ENCODE measurements around the gene MMADHC. TPM values are rescaled to one million over a fixed set of nuclear protein-coding genes. Genes with fewer than 3 reads are reported as not detected.

MMADHC gene
- total and polyA plus RNA-seq, 4 donors, result 67.8 to 97.5 (median 88.0) TPM

- Histone ChIP-seq H3K4me1 (ENCODE audit: control insufficient read depth in 4 of 4, insufficient read depth in 4 of 4, low read length in 3 of 4) (peaks cover under 1 to 24% (median 16%) of the 10 kb centered on the region in 4 donors), H3K27ac (ENCODE audit: low read depth in 1 of 2, low read length in 2 of 2) (no peak overlapping the region), H3K9ac (ENCODE audit: low read depth in 1 of 2, low read length in 2 of 2) (no peak overlapping the region), H3K9me3 (ENCODE audit: control insufficient read depth in 4 of 4, low read length in 3 of 4) (no peaks in the 10 kb centered on the region), H3K4me3 (ENCODE audit: low read depth in 1 of 3, low read length in 3 of 3) (no peak overlapping the region), H3K36me3 (ENCODE audit: control insufficient read depth in 4 of 4, insufficient read depth in 3 of 4, low read depth in 1 of 4, low read length in 3 of 4) (peaks cover 2 to 68% (median 40%) of the 10 kb centered on the region in 4 donors), H3K27me3 (ENCODE audit: control insufficient read depth in 4 of 4, insufficient read depth in 4 of 4, low read length in 3 of 4) (no peaks in the 10 kb centered on the region)
- DNase-seq (ENCODE audit: low spot score), result no peak
- 90% methylated on average over 6 of the region's 6 CpGs for WGBS
- TF ChIP-seq REST (IDR thresholded peaks at IDR 0.05), result no peak
- no peak for TF ChIP-seq HNF4G (IDR thresholded peaks at IDR 0.05)
- TF ChIP-seq FOXA1 (IDR thresholded peaks at IDR 0.05), result no peak
- no peak for TF ChIP-seq SP1 (IDR thresholded peaks at IDR 0.05)
- TF ChIP-seq, protein P1, sequence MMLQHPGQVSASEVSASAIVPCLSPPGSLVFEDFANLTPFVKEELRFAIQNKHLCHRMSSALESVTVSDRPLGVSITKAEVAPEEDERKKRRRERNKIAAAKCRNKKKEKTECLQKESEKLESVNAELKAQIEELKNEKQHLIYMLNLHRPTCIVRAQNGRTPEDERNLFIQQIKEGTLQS (IDR thresholded peaks at IDR 0.05), result no peak
- no peak for TF ChIP-seq FOXA2 (IDR thresholded peaks at IDR 0.05)
- TF ChIP-seq NR2F2 (IDR thresholded peaks at IDR 0.05), result no peak
These were observed 15.2 kb downstream of the MMADHC start for GRCh38 chr2:149572102-149572953.

- WGBS, result 34% methylated on average over 3 of the region's 3 CpGs
These were observed 19.4 kb downstream of the MMADHC start for GRCh38 chr2:149568138-149568537.

More at GRCh38 chr2:149568138-149568537, 19.4 kb downstream of the MMADHC start:
- Histone ChIP-seq H3K4me1 (ENCODE audit: control insufficient read depth in 4 of 4, insufficient read depth in 4 of 4, low read length in 3 of 4) (peaks cover 0 to 18% (median 8%) of the 10 kb centered on the region in 4 donors), H3K27ac (ENCODE audit: low read depth in 1 of 2, low read length in 2 of 2) (peak overlapping the region; percentile 35 to 54), H3K36me3 (ENCODE audit: control insufficient read depth in 4 of 4, insufficient read depth in 3 of 4, low read depth in 1 of 4, low read length in 3 of 4) (peaks cover 0 to 52% (median 27%) of the 10 kb centered on the region in 4 donors), H3K4me3 (ENCODE audit: low read depth in 1 of 3, low read length in 3 of 3) (no peak overlapping the region), H3K9me3 (ENCODE audit: control insufficient read depth in 4 of 4, low read length in 3 of 4) (no peaks in the 10 kb centered on the region), H3K27me3 (ENCODE audit: control insufficient read depth in 4 of 4, insufficient read depth in 4 of 4, low read length in 3 of 4) (no peaks in the 10 kb centered on the region), H3K9ac (ENCODE audit: low read depth in 1 of 2, low read length in 2 of 2) (no peak overlapping the region)
- TF ChIP-seq JUND (IDR thresholded peaks at IDR 0.05) (peak; percentile 24 to 27), NR2F2 (IDR thresholded peaks at IDR 0.05) (no peak), FOXA2 (IDR thresholded peaks at IDR 0.05) (peak; percentile 10), RXRA (IDR thresholded peaks at IDR 0.05) (peak; percentile 17 to 53), RAD21 (IDR thresholded peaks at IDR 0.05) (no peak), ZBTB33 (IDR thresholded peaks at IDR 0.05) (no peak), TAF1 (conservative IDR thresholded peaks at IDR 0.05) (no peak), EGR1 (IDR thresholded peaks at IDR 0.05; ENCODE audit: low read depth in 2 of 2) (no peak), YY1 (IDR thresholded peaks at IDR 0.05) (peak; percentile 59), HNF4A (conservative IDR thresholded peaks at IDR 0.05) (peak; percentile 96), CTCF (IDR thresholded peaks at IDR 0.05; ENCODE audit: low read depth, low read length, missing input control) (no peak), SP1 (IDR thresholded peaks at IDR 0.05) (peak; percentile 21), FOXA1 (IDR thresholded peaks at IDR 0.05) (no peak), REST (IDR thresholded peaks at IDR 0.05) (peak; percentile 86), GABPA (IDR thresholded peaks at IDR 0.05 in 1 of 2, conservative IDR thresholded peaks at IDR 0.05 in 1 of 2) (no peak), HNF4G (IDR thresholded peaks at IDR 0.05) (peak; percentile 46)
- TF ChIP-seq, protein P1 (IDR thresholded peaks at IDR 0.05), result no peak
- TF ChIP-seq, protein P2, sequence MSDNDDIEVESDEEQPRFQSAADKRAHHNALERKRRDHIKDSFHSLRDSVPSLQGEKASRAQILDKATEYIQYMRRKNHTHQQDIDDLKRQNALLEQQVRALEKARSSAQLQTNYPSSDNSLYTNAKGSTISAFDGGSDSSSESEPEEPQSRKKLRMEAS (IDR thresholded peaks at IDR 0.05), result no peak
- DNase-seq (ENCODE audit: low spot score), result no peak

Data from liver (tissue), 9 donors.